Measurements from ENCODE around the gene ZNF330. TPM values are rescaled to one million over a fixed set of nuclear protein-coding genes. Genes with fewer than 3 reads are reported as not detected.

ZNF330 gene
- polyA plus RNA-seq, 3 donors = 21.6 to 38.9 (median 27.7) TPM

GRCh38 chr4:141177171-141177570, 43.5 kb upstream of the ZNF330 start:
- no peak overlapping the region for H3K4me3 Mint-ChIP-seq
- no peak overlapping the region for H3K27ac Mint-ChIP-seq

GRCh38 chr4:141179474-141180373, 41.0 kb upstream of the ZNF330 start:
- H3K27ac Mint-ChIP-seq = no peak overlapping the region
- H3K36me3 Mint-ChIP-seq = no peaks in the 10 kb centered on the region
- intact Hi-C loops (cut with micrococcal nuclease) = no loop called here

More at GRCh38 chr4:141177171-141177570, 43.5 kb upstream of the ZNF330 start:
- no peak overlapping the region for H2AFZ ChIP-seq (ENCODE audit: insufficient read depth, low read depth, low read length, poor library complexity, severe bottlenecking)
- peaks cover 18 to 27% of the 10 kb centered on the region in 2 donors for H3K4me1 ChIP-seq (ENCODE audit: control insufficient read depth in 1 of 2, insufficient read depth in 2 of 2, low read length in 2 of 2)
- Mint-ChIP-seq H3K4me1 (peaks cover 26% of the 10 kb centered on the region), H3K9me3 (peaks cover 0 to under 1% (median 0%) of the 10 kb centered on the region in 7 donors), H3K27me3 (ENCODE audit: low read depth in 3 of 3) (no peaks in the 10 kb centered on the region), H3K36me3 (no peaks in the 10 kb centered on the region)
- DNase-seq = no peak
- no peak for TF ChIP-seq CTCF (IDR thresholded peaks at IDR 0.05)
- no peak overlapping the region for H3K9ac ChIP-seq (ENCODE audit: insufficient read depth, low read length, poor library complexity, severe bottlenecking)
- H3K9me3 ChIP-seq (replicated peaks in 1 of 2; ENCODE audit: control insufficient read depth in 1 of 2, insufficient read depth in 1 of 2, low read length in 2 of 2) = no peaks in the 10 kb centered on the region
- no peak overlapping the region for H3K27ac ChIP-seq (ENCODE audit: low read depth in 1 of 2, low read length in 2 of 2)
- H3K79me2 ChIP-seq (ENCODE audit: insufficient read depth, low read length) = no peaks in the 10 kb centered on the region
- intact Hi-C loops (cut with micrococcal nuclease) = no loop called here
- no peaks in the 10 kb centered on the region for H3K36me3 ChIP-seq (replicated peaks in 1 of 2; ENCODE audit: control insufficient read depth in 1 of 2, insufficient read depth in 2 of 2, low read length in 2 of 2)
- no peak overlapping the region for H3K4me2 ChIP-seq (replicated peaks; ENCODE audit: extremely low read depth, low read length, poor library complexity, severe bottlenecking)
- no peaks in the 10 kb centered on the region for H4K20me1 ChIP-seq (ENCODE audit: insufficient read depth, low read length)
- H3K27me3 ChIP-seq (ENCODE audit: control insufficient read depth in 2 of 2, insufficient read depth in 2 of 2, low read length in 2 of 2) = no peaks in the 10 kb centered on the region
- H3K4me3 ChIP-seq (replicated peaks in 1 of 3; ENCODE audit: low read depth in 2 of 3, low read length in 3 of 3) = no peak overlapping the region
- no CpG with 5 or more reads among the region's 1 CpG for WGBS (ENCODE audit: insufficient coverage)

More at GRCh38 chr4:141179474-141180373, 41.0 kb upstream of the ZNF330 start:
- Mint-ChIP-seq H3K27me3 (ENCODE audit: low read depth in 3 of 3) (no peaks in the 10 kb centered on the region), H3K4me1 (peaks cover 12% of the 10 kb centered on the region), H3K4me3 (no peak overlapping the region), H3K9me3 (peaks cover 0 to 5% (median 0%) of the 10 kb centered on the region in 7 donors)
- no peaks in the 10 kb centered on the region for H3K36me3 ChIP-seq (replicated peaks in 1 of 2; ENCODE audit: control insufficient read depth in 1 of 2, insufficient read depth in 2 of 2, low read length in 2 of 2)
- H4K20me1 ChIP-seq (ENCODE audit: insufficient read depth, low read length) = no peaks in the 10 kb centered on the region
- H3K4me2 ChIP-seq (replicated peaks; ENCODE audit: extremely low read depth, low read length, poor library complexity, severe bottlenecking) = no peak overlapping the region
- no peaks in the 10 kb centered on the region for H3K9me3 ChIP-seq (replicated peaks in 1 of 2; ENCODE audit: control insufficient read depth in 1 of 2, insufficient read depth in 1 of 2, low read length in 2 of 2)
- no peak overlapping the region for H2AFZ ChIP-seq (ENCODE audit: insufficient read depth, low read depth, low read length, poor library complexity, severe bottlenecking)
- TF ChIP-seq CTCF (IDR thresholded peaks at IDR 0.05) = no peak
- H3K79me2 ChIP-seq (ENCODE audit: insufficient read depth, low read length) = no peaks in the 10 kb centered on the region
- H3K4me1 ChIP-seq (ENCODE audit: control insufficient read depth in 1 of 2, insufficient read depth in 2 of 2, low read length in 2 of 2) = peaks cover 8 to 11% of the 10 kb centered on the region in 2 donors
- DNase-seq = no peak
- no peak overlapping the region for H3K9ac ChIP-seq (ENCODE audit: insufficient read depth, low read length, poor library complexity, severe bottlenecking)
- no peak overlapping the region for H3K27ac ChIP-seq (ENCODE audit: low read depth in 1 of 2, low read length in 2 of 2)
- no peaks in the 10 kb centered on the region for H3K27me3 ChIP-seq (ENCODE audit: control insufficient read depth in 2 of 2, insufficient read depth in 2 of 2, low read length in 2 of 2)
- 57% methylated on average over 3 of the region's 8 CpGs for WGBS (ENCODE audit: insufficient coverage)
- H3K4me3 ChIP-seq (replicated peaks in 1 of 3; ENCODE audit: low read depth in 2 of 3, low read length in 3 of 3) = no peak overlapping the region
